Measurements from ENCODE around the gene RRP8.

GRCh38 chr11:6647836-6648235, 44.4 kb upstream of the RRP8 start:
- TF ChIP-seq CTCF (IDR thresholded peaks at IDR 0.05) (no peak), POLR2A (IDR thresholded peaks at IDR 0.05) (no peak)

Measured in lower leg skin (tissue), 3 donors.